ENCODE measurements around the gene MICAL3. TPM values are rescaled to one million over a fixed set of nuclear protein-coding genes. Genes with fewer than 3 reads are reported as not detected.

MICAL3 gene
- polyA plus RNA-seq, 1 donor = 36.1 TPM

DNA sequence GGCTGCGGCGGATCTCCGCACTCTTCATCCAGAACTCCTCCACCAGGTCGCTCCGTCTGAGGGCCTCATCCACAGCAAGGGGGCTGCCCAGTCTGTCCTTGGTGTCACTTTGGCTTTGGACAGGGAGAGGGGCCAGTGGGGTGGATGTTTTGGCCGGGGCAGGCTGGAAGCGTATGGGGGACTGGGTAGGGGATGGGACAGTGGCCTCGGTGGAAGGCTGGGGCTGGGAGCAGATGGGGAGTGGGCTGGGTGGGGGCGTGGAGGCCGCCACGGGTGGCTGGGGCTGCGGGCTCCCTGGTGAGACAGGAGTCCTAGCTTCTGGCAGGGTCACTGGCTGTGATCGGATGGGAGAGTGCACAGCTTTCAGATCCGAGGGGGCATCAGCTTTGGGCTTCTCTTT is 205.7 kb downstream of the MICAL3 start:
- no peak for DNase-seq
- no CpG with 5 or more reads among the region's 14 CpGs for WGBS (ENCODE audit: insufficient coverage, low lambda C conversion rate)
- H3K4me1 ChIP-seq (ENCODE audit: control insufficient read depth, insufficient read depth, low read length) = no peaks in the 10 kb centered on the region
- no peak overlapping the region for H3K27ac ChIP-seq (ENCODE audit: low read length)
- peaks cover 71% of the 10 kb centered on the region for H3K36me3 ChIP-seq (ENCODE audit: control insufficient read depth, insufficient read depth, low read length)
- H3K4me3 ChIP-seq (ENCODE audit: low read length) = no peak overlapping the region
- H3K9me3 ChIP-seq (ENCODE audit: control insufficient read depth, low read depth, low read length) = no peaks in the 10 kb centered on the region
- H3K27me3 ChIP-seq (ENCODE audit: control insufficient read depth, insufficient read depth, low read length) = no peaks in the 10 kb centered on the region

- Histone ChIP-seq H3K9me3 (ENCODE audit: control insufficient read depth, low read depth, low read length) (no peaks in the 10 kb centered on the region), H3K4me1 (ENCODE audit: control insufficient read depth, insufficient read depth, low read length) (no peaks in the 10 kb centered on the region), H3K27ac (ENCODE audit: low read length) (no peak overlapping the region), H3K36me3 (ENCODE audit: control insufficient read depth, insufficient read depth, low read length) (peaks cover 74% of the 10 kb centered on the region), H3K4me3 (ENCODE audit: low read length) (no peak overlapping the region), H3K27me3 (ENCODE audit: control insufficient read depth, insufficient read depth, low read length) (no peaks in the 10 kb centered on the region)
- DNase-seq = no peak
- WGBS (ENCODE audit: insufficient coverage, low lambda C conversion rate) = no CpG with 5 or more reads among the region's 25 CpGs
These were observed 206.2 kb downstream of the MICAL3 start for GRCh38 chr22:17818180-17818579.

- no peak overlapping the region for H3K4me3 ChIP-seq (ENCODE audit: low read length)
- no peaks in the 10 kb centered on the region for H3K4me1 ChIP-seq (ENCODE audit: control insufficient read depth, insufficient read depth, low read length)
- no CpG with 5 or more reads among the region's 33 CpGs for WGBS (ENCODE audit: insufficient coverage, low lambda C conversion rate)
- no peaks in the 10 kb centered on the region for H3K27me3 ChIP-seq (ENCODE audit: control insufficient read depth, insufficient read depth, low read length)
- no peaks in the 10 kb centered on the region for H3K9me3 ChIP-seq (ENCODE audit: control insufficient read depth, low read depth, low read length)
- DNase-seq = no peak
- peaks cover 74% of the 10 kb centered on the region for H3K36me3 ChIP-seq (ENCODE audit: control insufficient read depth, insufficient read depth, low read length)
- H3K27ac ChIP-seq (ENCODE audit: low read length) = no peak overlapping the region
These were observed 206.8 kb downstream of the MICAL3 start for GRCh38 chr22:17817511-17818065.

- Histone ChIP-seq H3K4me3 (ENCODE audit: low read length) (no peak overlapping the region), H3K27me3 (ENCODE audit: control insufficient read depth, insufficient read depth, low read length) (no peaks in the 10 kb centered on the region), H3K4me1 (ENCODE audit: control insufficient read depth, insufficient read depth, low read length) (no peaks in the 10 kb centered on the region), H3K9me3 (ENCODE audit: control insufficient read depth, low read depth, low read length) (no peaks in the 10 kb centered on the region), H3K36me3 (ENCODE audit: control insufficient read depth, insufficient read depth, low read length) (peaks cover 73% of the 10 kb centered on the region), H3K27ac (ENCODE audit: low read length) (no peak overlapping the region)
- no CpG with 5 or more reads among the region's 21 CpGs for WGBS (ENCODE audit: insufficient coverage, low lambda C conversion rate)
- DNase-seq = no peak
These were observed 207.3 kb downstream of the MICAL3 start for GRCh38 chr22:17817079-17817478.

DNA sequence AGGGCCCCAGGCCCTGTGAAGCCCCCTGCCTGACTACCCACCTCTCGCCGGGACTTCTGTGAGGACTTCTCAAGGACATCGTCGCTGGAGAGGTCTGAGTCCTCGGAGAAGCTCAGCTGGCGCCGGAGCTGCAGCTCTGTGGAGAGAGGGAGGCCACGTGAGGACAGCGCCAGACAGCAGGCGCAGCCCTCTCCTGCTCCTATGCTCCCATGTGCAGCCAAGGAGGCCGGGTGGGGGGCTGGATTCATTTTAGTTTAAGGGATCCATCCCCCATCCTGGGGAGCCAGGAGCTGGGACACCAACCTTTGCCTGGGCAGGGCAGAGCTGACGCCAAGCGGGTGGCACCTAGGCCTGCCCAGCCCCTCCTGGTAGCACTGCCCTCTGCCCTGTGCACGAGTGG is 207.7 kb downstream of the MICAL3 start:
- H3K36me3 ChIP-seq (ENCODE audit: control insufficient read depth, insufficient read depth, low read length) = peaks cover 72% of the 10 kb centered on the region
- no peak overlapping the region for H3K27ac ChIP-seq (ENCODE audit: low read length)
- H3K4me1 ChIP-seq (ENCODE audit: control insufficient read depth, insufficient read depth, low read length) = no peaks in the 10 kb centered on the region
- WGBS (ENCODE audit: insufficient coverage, low lambda C conversion rate) = no CpG with 5 or more reads among the region's 14 CpGs
- no peak overlapping the region for H3K4me3 ChIP-seq (ENCODE audit: low read length)
- H3K9me3 ChIP-seq (ENCODE audit: control insufficient read depth, low read depth, low read length) = no peaks in the 10 kb centered on the region
- DNase-seq = no peak
- no peaks in the 10 kb centered on the region for H3K27me3 ChIP-seq (ENCODE audit: control insufficient read depth, insufficient read depth, low read length)

DNA sequence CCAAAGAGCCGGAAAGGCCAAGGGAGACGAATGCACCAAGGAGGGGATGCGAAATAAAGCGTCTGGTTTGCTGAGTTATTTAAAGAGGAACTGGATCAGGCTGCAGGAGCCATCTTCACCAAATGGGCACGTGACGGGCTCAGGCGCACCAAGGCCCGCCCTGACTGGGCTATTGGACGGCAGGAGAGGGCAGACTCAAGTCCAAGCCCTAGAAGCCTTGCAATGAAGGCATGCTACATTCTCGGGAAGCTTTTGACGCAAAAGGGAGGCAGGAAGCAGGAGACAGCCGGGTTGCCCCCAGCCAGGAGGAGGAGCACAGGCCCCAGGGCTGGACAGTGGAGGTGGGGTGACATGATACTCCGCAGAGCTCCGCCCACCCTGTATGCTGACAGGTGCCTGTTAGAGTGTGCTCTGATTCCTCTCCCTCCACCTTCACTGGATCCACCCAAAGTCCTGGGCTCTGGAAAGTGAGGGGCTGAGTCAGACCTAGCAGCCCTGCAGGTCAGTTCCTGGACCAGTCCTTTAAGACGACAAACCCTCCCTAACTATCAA is 208.6 kb downstream of the MICAL3 start:
- peaks cover 6% of the 10 kb centered on the region for H3K4me1 ChIP-seq (ENCODE audit: control insufficient read depth, insufficient read depth, low read length)
- peaks cover 65% of the 10 kb centered on the region for H3K36me3 ChIP-seq (ENCODE audit: control insufficient read depth, insufficient read depth, low read length)
- WGBS (ENCODE audit: insufficient coverage, low lambda C conversion rate) = no CpG with 5 or more reads among the region's 15 CpGs
- H3K27ac ChIP-seq (ENCODE audit: low read length) = no peak overlapping the region
- H3K9me3 ChIP-seq (ENCODE audit: control insufficient read depth, low read depth, low read length) = no peaks in the 10 kb centered on the region
- H3K27me3 ChIP-seq (ENCODE audit: control insufficient read depth, insufficient read depth, low read length) = no peaks in the 10 kb centered on the region
- no peak overlapping the region for H3K4me3 ChIP-seq (ENCODE audit: low read length)
- no peak for DNase-seq

DNA sequence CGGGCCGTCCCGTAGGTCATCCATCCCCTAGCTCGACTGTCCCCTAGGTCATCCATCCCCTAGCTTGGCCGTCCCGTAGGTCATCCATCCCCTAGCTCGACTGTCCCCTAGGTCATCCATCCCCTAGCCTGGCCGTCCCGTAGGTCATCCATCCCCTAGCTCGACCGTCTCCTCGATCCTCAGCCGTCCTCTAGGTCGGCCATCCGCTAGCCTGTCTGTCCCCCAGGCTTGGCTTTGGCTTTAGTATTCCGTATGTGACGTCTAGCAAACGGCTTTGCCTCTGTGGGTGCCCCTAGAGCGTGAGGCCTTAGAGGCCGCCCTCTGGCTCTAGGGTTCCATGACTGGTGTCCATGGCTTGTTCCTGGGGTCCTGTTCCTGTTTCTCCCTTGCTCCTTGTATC is 209.5 kb downstream of the MICAL3 start:
- no CpG with 5 or more reads among the region's 20 CpGs for WGBS (ENCODE audit: insufficient coverage, low lambda C conversion rate)
- no peaks in the 10 kb centered on the region for H3K9me3 ChIP-seq (ENCODE audit: control insufficient read depth, low read depth, low read length)
- H3K4me3 ChIP-seq (ENCODE audit: low read length) = no peak overlapping the region
- peaks cover 70% of the 10 kb centered on the region for H3K36me3 ChIP-seq (ENCODE audit: control insufficient read depth, insufficient read depth, low read length)
- DNase-seq = no peak
- peaks cover 9% of the 10 kb centered on the region for H3K4me1 ChIP-seq (ENCODE audit: control insufficient read depth, insufficient read depth, low read length)
- no peaks in the 10 kb centered on the region for H3K27me3 ChIP-seq (ENCODE audit: control insufficient read depth, insufficient read depth, low read length)
- H3K27ac ChIP-seq (ENCODE audit: low read length) = no peak overlapping the region

DNA sequence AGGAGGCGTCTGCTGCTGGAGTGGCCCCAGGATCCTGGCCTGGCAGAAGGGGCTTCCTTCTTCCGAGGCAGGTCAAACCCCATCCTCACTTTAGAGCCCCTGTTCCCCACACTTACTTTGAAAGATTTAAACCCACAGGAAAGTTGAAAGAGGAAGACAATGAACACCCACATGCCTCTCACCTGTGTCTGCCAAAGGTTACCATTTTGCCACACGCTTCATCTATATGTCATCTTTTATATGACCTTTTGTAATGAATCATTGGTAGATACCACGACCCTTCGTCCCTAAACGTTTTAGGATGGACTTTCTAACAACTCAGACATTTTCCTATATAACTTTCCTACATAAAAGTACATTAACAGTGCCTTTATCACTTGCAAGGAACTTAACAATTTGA is 210.3 kb downstream of the MICAL3 start:
- Histone ChIP-seq H3K36me3 (ENCODE audit: control insufficient read depth, insufficient read depth, low read length) (peaks cover 74% of the 10 kb centered on the region), H3K4me1 (ENCODE audit: control insufficient read depth, insufficient read depth, low read length) (peaks cover 9% of the 10 kb centered on the region), H3K27ac (ENCODE audit: low read length) (no peak overlapping the region), H3K9me3 (ENCODE audit: control insufficient read depth, low read depth, low read length) (no peaks in the 10 kb centered on the region), H3K4me3 (ENCODE audit: low read length) (no peak overlapping the region), H3K27me3 (ENCODE audit: control insufficient read depth, insufficient read depth, low read length) (no peaks in the 10 kb centered on the region)
- no peak for DNase-seq
- WGBS (ENCODE audit: insufficient coverage, low lambda C conversion rate) = no CpG with 5 or more reads among the region's 6 CpGs

- Histone ChIP-seq H3K27ac (ENCODE audit: low read length) (peak overlapping the region; percentile 32), H3K36me3 (ENCODE audit: control insufficient read depth, insufficient read depth, low read length) (peaks cover 74% of the 10 kb centered on the region), H3K4me3 (ENCODE audit: low read length) (no peak overlapping the region), H3K9me3 (ENCODE audit: control insufficient read depth, low read depth, low read length) (no peaks in the 10 kb centered on the region), H3K4me1 (ENCODE audit: control insufficient read depth, insufficient read depth, low read length) (peaks cover 9% of the 10 kb centered on the region), H3K27me3 (ENCODE audit: control insufficient read depth, insufficient read depth, low read length) (no peaks in the 10 kb centered on the region)
- DNase-seq = peak in 1 of 2 donors; percentile 50
- no CpG with 5 or more reads among the region's 4 CpGs for WGBS (ENCODE audit: insufficient coverage, low lambda C conversion rate)
These were observed 213.2 kb downstream of the MICAL3 start for GRCh38 chr22:17811119-17811518.

DNA sequence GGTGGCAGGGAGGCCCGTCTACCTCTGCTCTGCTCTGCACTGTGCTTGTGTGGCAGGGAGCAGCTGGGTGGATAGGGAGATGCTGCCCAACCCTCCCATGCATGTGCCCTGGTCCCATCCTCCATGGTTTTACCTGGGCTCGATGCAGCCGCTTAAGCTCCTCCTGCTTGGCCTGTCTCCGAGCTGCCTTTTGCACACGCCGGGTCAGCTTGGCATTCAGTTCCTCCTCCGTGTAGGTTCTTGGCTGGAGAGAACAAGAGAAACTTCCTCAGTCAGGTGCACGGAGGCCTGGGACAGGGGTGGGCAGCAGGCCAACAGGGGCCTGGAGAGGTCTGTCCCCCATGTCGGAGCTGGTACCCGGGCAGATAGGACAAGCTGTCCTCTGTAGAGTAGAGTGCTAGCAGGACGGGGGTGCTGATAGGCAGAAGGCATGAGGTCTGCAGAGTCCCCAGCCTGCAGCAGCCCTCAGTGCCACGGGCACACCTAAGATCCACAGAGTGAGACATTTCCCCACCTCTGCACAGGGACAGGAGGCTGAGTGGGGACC is 213.7 kb downstream of the MICAL3 start:
- Histone ChIP-seq H3K27ac (ENCODE audit: low read length) (no peak overlapping the region), H3K4me1 (ENCODE audit: control insufficient read depth, insufficient read depth, low read length) (peaks cover 9% of the 10 kb centered on the region), H3K36me3 (ENCODE audit: control insufficient read depth, insufficient read depth, low read length) (peaks cover 72% of the 10 kb centered on the region), H3K9me3 (ENCODE audit: control insufficient read depth, low read depth, low read length) (no peaks in the 10 kb centered on the region), H3K27me3 (ENCODE audit: control insufficient read depth, insufficient read depth, low read length) (no peaks in the 10 kb centered on the region), H3K4me3 (ENCODE audit: low read length) (no peak overlapping the region)
- no peak for DNase-seq
- no CpG with 5 or more reads among the region's 12 CpGs for WGBS (ENCODE audit: insufficient coverage, low lambda C conversion rate)
